GM06990 (cell line): ENCODE measurements around the gene GHR.

Experiments used
- DNase-seq: peaks from one replicate; pipeline ENCODE4 v3.0.0-alpha.2; 2011; ENCODE audit not compliant: insufficient read length; ENCODE audit errors: extremely low read depth
- H3K27me3 ChIP-seq: replicated peaks from 2 replicates; pipeline ENCODE4 v1.6.0; 2011; ENCODE audit warnings: low read length; ENCODE audit not compliant: control insufficient read depth, insufficient read depth
- H3K36me3 ChIP-seq: 2 replicates; pipeline ENCODE4 v1.5.1; 2011; ENCODE audit warnings: low read length; ENCODE audit not compliant: control insufficient read depth, insufficient read depth
- H3K4me3 ChIP-seq: replicated peaks from 2 replicates; pipeline ENCODE4 v1.5.1; 2011; ENCODE audit warnings: low read depth, mild to moderate bottlenecking, control low read depth, low read length
- TF ChIP-seq, protein P1 (sequence below): IDR thresholded peaks from 2 replicates; pipeline ENCODE4 v1.5.1; 2011; ENCODE audit warnings: low read length, control low read depth, mild to moderate bottlenecking, inconsistent platforms; ENCODE audit not compliant: insufficient read depth, poor library complexity, severe bottlenecking

Gene GHR

DNA sequence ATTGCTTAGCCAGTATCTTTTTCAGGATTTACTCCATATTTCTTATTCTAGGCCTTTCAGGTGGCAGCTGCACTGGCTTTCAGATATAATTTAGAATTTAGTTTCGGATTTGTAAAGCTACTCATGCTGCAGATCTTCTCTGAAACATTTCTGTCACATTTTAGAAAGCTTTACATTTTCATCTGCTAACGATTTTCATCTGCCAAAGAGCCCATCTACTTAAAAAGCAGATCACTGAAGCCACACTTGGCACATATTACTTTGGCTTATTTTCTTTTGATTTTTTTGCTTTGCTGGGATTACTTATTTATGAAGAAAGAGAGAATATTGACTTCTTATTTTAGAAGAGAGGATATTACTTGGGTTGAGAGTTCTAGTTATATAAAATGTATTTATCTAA lies 98.2 kb downstream of the GHR start:
- DNase-seq = no peak
- Histone ChIP-seq H3K36me3 (no peaks in the 10 kb centered on the region), H3K4me3 (no peak overlapping the region), H3K27me3 (no peaks in the 10 kb centered on the region)
- TF ChIP-seq, protein P1, sequence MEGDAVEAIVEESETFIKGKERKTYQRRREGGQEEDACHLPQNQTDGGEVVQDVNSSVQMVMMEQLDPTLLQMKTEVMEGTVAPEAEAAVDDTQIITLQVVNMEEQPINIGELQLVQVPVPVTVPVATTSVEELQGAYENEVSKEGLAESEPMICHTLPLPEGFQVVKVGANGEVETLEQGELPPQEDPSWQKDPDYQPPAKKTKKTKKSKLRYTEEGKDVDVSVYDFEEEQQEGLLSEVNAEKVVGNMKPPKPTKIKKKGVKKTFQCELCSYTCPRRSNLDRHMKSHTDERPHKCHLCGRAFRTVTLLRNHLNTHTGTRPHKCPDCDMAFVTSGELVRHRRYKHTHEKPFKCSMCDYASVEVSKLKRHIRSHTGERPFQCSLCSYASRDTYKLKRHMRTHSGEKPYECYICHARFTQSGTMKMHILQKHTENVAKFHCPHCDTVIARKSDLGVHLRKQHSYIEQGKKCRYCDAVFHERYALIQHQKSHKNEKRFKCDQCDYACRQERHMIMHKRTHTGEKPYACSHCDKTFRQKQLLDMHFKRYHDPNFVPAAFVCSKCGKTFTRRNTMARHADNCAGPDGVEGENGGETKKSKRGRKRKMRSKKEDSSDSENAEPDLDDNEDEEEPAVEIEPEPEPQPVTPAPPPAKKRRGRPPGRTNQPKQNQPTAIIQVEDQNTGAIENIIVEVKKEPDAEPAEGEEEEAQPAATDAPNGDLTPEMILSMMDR = no peak

DNA sequence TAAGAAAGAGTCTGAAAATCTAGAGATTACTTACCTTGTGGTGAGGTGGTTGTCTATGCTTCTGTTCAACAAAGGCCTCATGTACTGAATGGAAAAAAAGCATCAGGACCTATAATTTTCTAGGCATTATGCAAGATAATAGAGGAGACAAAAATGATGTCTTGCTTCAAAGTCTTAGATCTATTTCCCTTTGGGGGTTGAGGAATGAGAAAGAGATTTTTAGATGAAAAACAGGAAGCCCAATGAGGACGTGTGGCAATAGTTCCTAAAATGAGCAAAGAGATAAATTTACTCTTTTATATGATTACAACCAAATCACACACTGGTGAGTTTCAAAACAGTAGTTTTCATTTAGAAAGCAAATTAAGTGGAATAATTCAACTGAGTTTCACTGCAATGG lies 99.5 kb downstream of the GHR start:
- Histone ChIP-seq H3K27me3 (no peaks in the 10 kb centered on the region), H3K4me3 (no peak overlapping the region), H3K36me3 (no peaks in the 10 kb centered on the region)
- TF ChIP-seq, protein P1 = no peak
- DNase-seq = no peak

DNA sequence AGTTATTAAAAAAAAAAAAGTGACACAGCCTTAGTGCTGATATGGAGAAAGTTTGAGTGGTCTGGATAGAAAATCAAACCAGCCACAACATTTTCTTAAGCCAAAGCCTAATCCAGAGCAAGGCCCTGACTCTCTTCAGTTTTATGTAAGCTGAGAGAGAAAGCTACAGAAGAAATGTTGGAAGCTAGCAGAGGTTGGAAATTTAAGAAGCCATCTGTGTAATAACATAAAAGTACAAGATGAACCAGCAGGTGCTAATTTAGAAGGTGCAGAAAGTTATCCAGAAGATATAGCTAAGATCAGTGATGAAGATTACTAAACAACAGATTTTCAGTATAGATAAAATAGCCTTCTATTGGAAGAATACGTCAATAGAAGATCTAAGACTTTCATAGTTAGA lies 102.9 kb downstream of the GHR start:
- Histone ChIP-seq H3K36me3 (no peaks in the 10 kb centered on the region), H3K4me3 (no peak overlapping the region), H3K27me3 (no peaks in the 10 kb centered on the region)
- no peak for DNase-seq
- TF ChIP-seq, protein P1 = no peak

DNA sequence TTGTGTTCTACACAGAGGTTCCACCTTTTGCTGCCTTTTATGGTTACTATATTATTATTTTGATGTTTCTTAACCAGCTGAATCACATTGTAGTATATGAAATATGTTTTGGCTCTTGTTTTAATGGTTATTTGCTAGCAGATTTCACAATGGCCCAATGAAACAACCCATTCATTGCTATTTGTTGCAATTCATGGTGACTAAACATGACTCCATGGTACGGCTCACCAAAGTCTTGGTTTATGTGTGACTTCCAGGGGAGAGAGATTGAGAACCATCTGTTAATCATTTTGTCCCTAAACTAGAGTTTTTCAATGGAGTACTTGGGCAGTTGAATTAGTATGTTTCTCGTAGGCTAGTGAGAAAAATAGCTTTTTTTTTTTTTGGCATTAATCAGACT lies 108.4 kb downstream of the GHR start:
- H3K4me3 ChIP-seq = no peak overlapping the region
- no peak for DNase-seq

DNA sequence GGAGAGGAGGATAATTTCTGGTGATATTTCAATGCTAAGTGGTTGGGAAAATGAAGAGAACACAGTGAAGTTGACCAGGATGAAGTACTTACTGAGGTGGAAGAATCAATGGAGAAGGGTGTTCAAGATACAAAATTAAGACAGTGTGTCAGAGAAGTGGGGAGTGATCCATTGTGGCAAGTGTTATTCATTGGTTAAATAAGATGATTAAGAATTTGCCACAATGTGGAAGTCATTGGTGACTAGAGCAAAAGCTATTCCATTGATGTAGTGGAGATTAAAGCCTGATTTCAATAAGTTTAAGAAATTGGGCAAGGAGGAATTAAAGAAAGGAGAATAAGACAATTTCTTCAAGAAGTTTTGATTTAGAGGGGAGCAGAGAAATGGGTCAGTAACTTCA lies 118.9 kb downstream of the GHR start:
- H3K4me3 ChIP-seq = no peak overlapping the region
- no peak for DNase-seq
- TF ChIP-seq, protein P1 = no peak
- no peaks in the 10 kb centered on the region for H3K27me3 ChIP-seq
- H3K36me3 ChIP-seq = no peaks in the 10 kb centered on the region

More for the DNA sequence above, 108.4 kb downstream of the GHR start:
- TF ChIP-seq, protein P1 = no peak
- no peaks in the 10 kb centered on the region for H3K27me3 ChIP-seq
- no peaks in the 10 kb centered on the region for H3K36me3 ChIP-seq

DNA sequence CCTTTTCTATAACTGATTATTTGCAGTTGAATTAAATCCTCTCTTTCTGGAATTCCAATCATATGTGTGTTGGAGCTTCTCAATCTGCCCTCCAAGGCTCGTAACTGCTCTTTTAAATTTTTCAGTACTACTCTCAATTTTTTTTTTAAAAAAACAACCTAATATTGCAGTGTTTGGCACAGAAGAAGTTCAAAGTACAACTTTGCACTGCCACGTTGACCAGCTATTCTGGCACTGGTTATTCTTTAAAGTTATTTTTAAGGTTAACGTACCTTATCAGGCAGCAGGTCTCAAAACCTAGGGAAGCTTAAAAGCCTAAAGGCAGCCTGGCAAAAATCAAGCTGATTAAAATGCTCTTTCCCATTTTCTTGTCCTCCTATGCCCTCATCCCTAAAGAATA lies 120.5 kb downstream of the GHR start:
- Histone ChIP-seq H3K27me3 (no peaks in the 10 kb centered on the region), H3K36me3 (no peaks in the 10 kb centered on the region), H3K4me3 (no peak overlapping the region)
- TF ChIP-seq, protein P1 = no peak
- no peak for DNase-seq
